ENCODE data around the gene TBXA2R.
"Not testable (repeated sequence)": the region's sequence is repeated elsewhere in the genome, so short reads cannot be mapped to it uniquely, and the experiment has no call there.

DNA sequence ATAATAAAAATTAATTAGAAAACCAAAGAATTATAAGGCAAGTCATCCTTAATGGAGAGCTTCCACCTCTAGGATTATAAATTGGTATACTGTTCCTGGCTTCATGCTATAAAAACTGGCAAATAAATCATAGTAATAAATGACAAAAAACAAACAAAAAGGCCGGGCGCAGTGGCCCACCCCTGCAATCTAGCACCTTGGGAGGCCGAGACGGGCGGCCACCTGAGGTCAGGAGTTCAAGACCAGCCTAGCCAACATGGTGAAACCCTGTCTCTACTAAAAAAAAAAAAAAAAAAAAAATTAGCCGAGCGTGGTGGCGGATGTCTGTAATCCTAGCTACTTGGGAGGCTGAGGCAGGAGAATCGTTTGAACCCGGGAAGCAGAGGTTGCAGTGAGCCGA is 36.6 kb downstream of the TBXA2R start:
- TF ChIP-seq, protein P1, sequence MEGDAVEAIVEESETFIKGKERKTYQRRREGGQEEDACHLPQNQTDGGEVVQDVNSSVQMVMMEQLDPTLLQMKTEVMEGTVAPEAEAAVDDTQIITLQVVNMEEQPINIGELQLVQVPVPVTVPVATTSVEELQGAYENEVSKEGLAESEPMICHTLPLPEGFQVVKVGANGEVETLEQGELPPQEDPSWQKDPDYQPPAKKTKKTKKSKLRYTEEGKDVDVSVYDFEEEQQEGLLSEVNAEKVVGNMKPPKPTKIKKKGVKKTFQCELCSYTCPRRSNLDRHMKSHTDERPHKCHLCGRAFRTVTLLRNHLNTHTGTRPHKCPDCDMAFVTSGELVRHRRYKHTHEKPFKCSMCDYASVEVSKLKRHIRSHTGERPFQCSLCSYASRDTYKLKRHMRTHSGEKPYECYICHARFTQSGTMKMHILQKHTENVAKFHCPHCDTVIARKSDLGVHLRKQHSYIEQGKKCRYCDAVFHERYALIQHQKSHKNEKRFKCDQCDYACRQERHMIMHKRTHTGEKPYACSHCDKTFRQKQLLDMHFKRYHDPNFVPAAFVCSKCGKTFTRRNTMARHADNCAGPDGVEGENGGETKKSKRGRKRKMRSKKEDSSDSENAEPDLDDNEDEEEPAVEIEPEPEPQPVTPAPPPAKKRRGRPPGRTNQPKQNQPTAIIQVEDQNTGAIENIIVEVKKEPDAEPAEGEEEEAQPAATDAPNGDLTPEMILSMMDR (IDR thresholded peaks at IDR 0.05), result not testable (repeated sequence)
- not testable (repeated sequence) for TF ChIP-seq ZFX (IDR thresholded peaks at IDR 0.05; ENCODE audit: borderline replicate concordance)

Measured in 22Rv1 (cell line).